Measurements from ENCODE around the gene TYK2.
A peak's percentile ranks its signal among the peaks of the same experiment; 100 is the strongest.
"Not testable (repeated sequence)": the region's sequence is repeated elsewhere in the genome, so short reads cannot be mapped to it uniquely, and the experiment has no call there.

The TYK2 gene

GRCh38 chr19:10407096-10407495 lies 26.7 kb upstream of the TYK2 start:
- no peak for DNase-seq (ENCODE audit: low read depth)
- TF ChIP-seq, protein P1, sequence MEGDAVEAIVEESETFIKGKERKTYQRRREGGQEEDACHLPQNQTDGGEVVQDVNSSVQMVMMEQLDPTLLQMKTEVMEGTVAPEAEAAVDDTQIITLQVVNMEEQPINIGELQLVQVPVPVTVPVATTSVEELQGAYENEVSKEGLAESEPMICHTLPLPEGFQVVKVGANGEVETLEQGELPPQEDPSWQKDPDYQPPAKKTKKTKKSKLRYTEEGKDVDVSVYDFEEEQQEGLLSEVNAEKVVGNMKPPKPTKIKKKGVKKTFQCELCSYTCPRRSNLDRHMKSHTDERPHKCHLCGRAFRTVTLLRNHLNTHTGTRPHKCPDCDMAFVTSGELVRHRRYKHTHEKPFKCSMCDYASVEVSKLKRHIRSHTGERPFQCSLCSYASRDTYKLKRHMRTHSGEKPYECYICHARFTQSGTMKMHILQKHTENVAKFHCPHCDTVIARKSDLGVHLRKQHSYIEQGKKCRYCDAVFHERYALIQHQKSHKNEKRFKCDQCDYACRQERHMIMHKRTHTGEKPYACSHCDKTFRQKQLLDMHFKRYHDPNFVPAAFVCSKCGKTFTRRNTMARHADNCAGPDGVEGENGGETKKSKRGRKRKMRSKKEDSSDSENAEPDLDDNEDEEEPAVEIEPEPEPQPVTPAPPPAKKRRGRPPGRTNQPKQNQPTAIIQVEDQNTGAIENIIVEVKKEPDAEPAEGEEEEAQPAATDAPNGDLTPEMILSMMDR (IDR thresholded peaks at IDR 0.05; ENCODE audit: low read depth, low read length, missing control alignments): no peak

DNA sequence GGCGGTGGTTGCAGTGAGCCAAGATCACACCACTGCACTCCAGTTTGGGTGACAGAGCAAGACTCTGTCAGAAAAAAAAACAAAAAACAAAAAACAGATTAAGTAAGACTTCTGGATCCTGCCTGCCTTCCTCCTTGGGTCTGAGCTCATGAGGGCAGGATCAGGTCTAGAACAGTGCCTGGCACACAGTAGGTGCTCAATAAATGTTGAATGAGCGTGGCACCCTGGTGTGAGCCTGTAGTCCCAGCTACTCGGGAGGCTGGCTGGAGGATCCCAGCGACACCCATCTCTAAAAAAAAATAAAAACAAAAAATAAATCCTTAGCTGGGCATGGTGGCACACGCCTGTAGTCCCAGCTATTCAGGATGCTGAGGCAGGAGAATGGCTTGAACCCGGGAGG lies 25.8 kb upstream of the TYK2 start:
- TF ChIP-seq, protein P1 (IDR thresholded peaks at IDR 0.05; ENCODE audit: low read depth, low read length, missing control alignments): no peak
- DNase-seq (ENCODE audit: low read depth): no peak
- no peak overlapping the region for H3K4me3 ChIP-seq (ENCODE audit: low read depth, low read length)

More at GRCh38 chr19:10407096-10407495, 26.7 kb upstream of the TYK2 start:
- no peak overlapping the region for H3K4me3 ChIP-seq (ENCODE audit: low read depth, low read length)

DNA sequence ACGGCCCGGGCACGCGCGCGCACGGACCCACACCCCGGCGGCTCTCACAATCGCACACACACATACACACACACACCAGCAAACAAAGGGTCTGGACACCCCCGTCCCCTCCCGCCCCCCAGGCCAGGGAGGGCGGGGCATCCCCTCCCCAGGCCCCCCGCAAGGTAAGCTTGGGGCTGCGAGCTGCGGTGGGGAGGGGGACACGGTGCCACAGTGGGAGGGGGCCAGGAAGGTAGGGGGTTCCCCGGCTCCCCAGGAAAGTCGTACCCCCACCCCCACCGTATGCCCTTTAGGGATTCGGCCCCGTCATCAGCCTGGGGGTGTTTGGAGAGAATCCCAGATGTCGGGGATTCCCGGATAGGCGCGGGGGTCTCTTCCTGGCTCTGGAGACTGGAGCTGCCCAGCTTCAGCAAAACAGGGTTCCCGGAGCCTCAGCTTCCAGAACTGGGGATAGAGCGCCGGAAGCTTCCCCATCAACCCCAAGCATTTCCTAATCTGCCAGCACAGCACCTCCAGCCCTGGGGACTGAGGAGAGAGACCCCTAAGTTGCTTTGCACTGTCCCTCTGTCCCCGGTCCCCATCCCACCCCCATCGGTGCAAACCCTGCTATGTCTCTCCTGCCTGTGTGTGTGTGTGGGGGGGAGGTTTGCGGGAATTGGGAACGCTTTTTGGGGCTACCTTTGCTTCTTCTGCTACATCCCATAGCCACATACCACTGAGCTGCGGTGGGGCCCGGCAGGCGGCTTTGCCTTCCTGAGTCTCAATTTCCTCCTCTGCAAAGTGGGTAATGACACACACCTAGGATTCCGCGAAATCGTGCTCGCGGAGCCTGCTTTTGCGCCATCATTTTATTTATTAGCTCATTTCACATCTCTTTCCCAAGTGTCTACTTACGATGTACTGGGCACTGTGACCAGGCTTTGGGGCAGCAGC lies 24.8 kb upstream of the TYK2 start:
- H3K4me3 ChIP-seq (ENCODE audit: low read depth, low read length): peak overlapping the region; percentile 83
- DNase-seq (ENCODE audit: low read depth): no peak
- TF ChIP-seq, protein P1 (IDR thresholded peaks at IDR 0.05; ENCODE audit: low read depth, low read length, missing control alignments): no peak

GRCh38 chr19:10403137-10404021 lies 23.0 kb upstream of the TYK2 start, which contains the start of gene CDC37:
Gene CDC37, minus strand, starts transcription at chr19:10403542. Its CDS starts 63 bp downstream, at chr19:10403479.
- peak; percentile 82 for DNase-seq (ENCODE audit: low read depth)

GRCh38 chr19:10402441-10403038 lies 22.2 kb upstream of the TYK2 start:
- TF ChIP-seq, protein P1 (IDR thresholded peaks at IDR 0.05; ENCODE audit: low read depth, low read length, missing control alignments): no peak
- H3K4me3 ChIP-seq (ENCODE audit: low read depth, low read length): peak overlapping the region; percentile 83
- no peak for DNase-seq (ENCODE audit: low read depth)

More at GRCh38 chr19:10403137-10404021, 23.0 kb upstream of the TYK2 start, which contains the start of gene CDC37:
- TF ChIP-seq, protein P1 (IDR thresholded peaks at IDR 0.05; ENCODE audit: low read depth, low read length, missing control alignments): no peak
- peak within 1 kb of the TSS; percentile 83 for H3K4me3 ChIP-seq (ENCODE audit: low read depth, low read length)

GRCh38 chr19:10399878-10400277 lies 19.5 kb upstream of the TYK2 start:
- no peak overlapping the region for H3K4me3 ChIP-seq (ENCODE audit: low read depth, low read length)
- TF ChIP-seq, protein P1 (IDR thresholded peaks at IDR 0.05; ENCODE audit: low read depth, low read length, missing control alignments): no peak
- DNase-seq (ENCODE audit: low read depth): no peak

GRCh38 chr19:10399340-10399739 lies 19.0 kb upstream of the TYK2 start:
- not testable (repeated sequence) for H3K4me3 ChIP-seq (ENCODE audit: low read depth, low read length); DNase-seq (ENCODE audit: low read depth)

Data from GM12864 (cell line).